SK-N-MC (cell line): ENCODE results near the gene MCU.

Experiments used
- EZH2 ChIP-seq: fragments of 200-600 bp; sonication (generic); IDR thresholded peaks from one replicate; pipeline ENCODE4 v1.6.1; 2017; ENCODE audit warnings: antibody characterized with exemption
- FOXP2 ChIP-seq: optimal IDR thresholded peaks from 2 replicates; pipeline ENCODE3; 2011; ENCODE audit warnings: mild to moderate bottlenecking, moderate library complexity; ENCODE audit not compliant: insufficient read depth; ENCODE audit errors: extremely low read length, control extremely low read depth
- POLR2AphosphoS5 ChIP-seq: IDR thresholded peaks from 2 replicates; pipeline ENCODE4 v1.6.1; 2012; ENCODE audit warnings: mild to moderate bottlenecking, low read depth, low read length, borderline replicate concordance

- TF ChIP-seq POLR2AphosphoS5: no peak
- TF ChIP-seq EZH2: no peak
- no peak for TF ChIP-seq FOXP2
These were observed 126.1 kb downstream of the MCU start for GRCh38 chr10:72818076-72818475.
